ENCODE results near the gene ARHGAP15. TPM values are rescaled to one million over a fixed set of nuclear protein-coding genes. Genes with fewer than 3 reads are reported as not detected.

Gene ARHGAP15
- polyA plus RNA-seq, 1 donor from 2014 or later, result 0.30 TPM

DNA sequence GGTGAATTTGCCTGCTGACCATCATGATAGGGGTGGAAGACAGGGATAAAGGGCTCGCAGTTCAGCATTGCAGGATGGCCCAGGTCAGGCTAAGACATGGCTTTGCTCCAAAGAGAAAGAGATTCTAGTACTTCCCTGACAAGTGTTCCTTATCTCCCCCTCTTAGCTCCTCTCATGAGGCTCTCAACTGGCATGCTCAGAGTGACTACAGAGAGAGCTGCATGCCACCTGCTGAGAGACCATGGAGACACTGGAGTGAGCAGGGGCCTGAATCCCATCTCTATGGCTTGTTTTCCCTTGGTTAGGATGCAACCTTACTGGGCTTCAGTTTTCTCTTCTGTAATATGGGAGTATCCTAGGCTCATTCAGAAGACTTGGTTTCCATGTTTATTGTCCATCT is 94.3 kb downstream of the ARHGAP15 start:
- H3K4me2 ChIP-seq (ENCODE audit: low read length), result no peak overlapping the region
- H3K27me3 ChIP-seq (ENCODE audit: insufficient read depth, low read depth, low read length), result no peaks in the 10 kb centered on the region

DNA sequence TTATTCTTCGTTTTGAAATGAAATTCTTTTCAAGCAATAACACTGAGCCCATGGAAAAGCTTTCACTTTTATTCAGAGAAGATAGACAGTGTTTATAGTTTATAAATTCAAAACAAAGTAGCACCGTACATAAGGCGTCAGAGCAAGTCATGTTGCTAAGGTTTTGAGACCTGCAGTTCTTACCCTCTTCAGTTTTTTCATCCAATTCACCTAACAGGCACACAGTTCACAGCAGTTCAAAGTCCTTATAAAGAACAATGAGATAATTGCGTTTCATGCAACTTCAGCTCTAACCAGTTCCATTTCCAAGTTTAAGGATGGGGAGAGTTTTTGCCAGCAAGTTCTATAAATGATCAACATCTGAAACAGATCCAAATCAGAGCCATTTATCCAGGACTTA is 96.7 kb downstream of the ARHGAP15 start:
- H2AFZ ChIP-seq (ENCODE audit: low read depth, low read length), result no peak overlapping the region

More for the DNA sequence above, 94.3 kb downstream of the ARHGAP15 start:
- Histone ChIP-seq H3K36me3 (ENCODE audit: insufficient read depth, low read length) (no peaks in the 10 kb centered on the region), H3K4me3 (ENCODE audit: low read length) (no peak overlapping the region), H3K9me3 (ENCODE audit: low read length) (no peaks in the 10 kb centered on the region), H4K20me1 (ENCODE audit: insufficient read depth) (no peaks in the 10 kb centered on the region), H3K27ac (ENCODE audit: low read length) (no peak overlapping the region), H3K9ac (ENCODE audit: low read length) (no peak overlapping the region), H3K9me2 (ENCODE audit: insufficient read depth, low read length) (no peaks in the 10 kb centered on the region), H2AFZ (ENCODE audit: low read depth, low read length) (no peak overlapping the region), H3K79me2 (replicated peaks; ENCODE audit: insufficient read depth, low read length) (no peaks in the 10 kb centered on the region), H3F3A (ENCODE audit: insufficient read depth, low read length, poor library complexity, severe bottlenecking) (no peaks in the 10 kb centered on the region)
- no peak for TF ChIP-seq TAF1 (IDR thresholded peaks at IDR 0.05; ENCODE audit: low read depth)
- TF ChIP-seq, protein P1, sequence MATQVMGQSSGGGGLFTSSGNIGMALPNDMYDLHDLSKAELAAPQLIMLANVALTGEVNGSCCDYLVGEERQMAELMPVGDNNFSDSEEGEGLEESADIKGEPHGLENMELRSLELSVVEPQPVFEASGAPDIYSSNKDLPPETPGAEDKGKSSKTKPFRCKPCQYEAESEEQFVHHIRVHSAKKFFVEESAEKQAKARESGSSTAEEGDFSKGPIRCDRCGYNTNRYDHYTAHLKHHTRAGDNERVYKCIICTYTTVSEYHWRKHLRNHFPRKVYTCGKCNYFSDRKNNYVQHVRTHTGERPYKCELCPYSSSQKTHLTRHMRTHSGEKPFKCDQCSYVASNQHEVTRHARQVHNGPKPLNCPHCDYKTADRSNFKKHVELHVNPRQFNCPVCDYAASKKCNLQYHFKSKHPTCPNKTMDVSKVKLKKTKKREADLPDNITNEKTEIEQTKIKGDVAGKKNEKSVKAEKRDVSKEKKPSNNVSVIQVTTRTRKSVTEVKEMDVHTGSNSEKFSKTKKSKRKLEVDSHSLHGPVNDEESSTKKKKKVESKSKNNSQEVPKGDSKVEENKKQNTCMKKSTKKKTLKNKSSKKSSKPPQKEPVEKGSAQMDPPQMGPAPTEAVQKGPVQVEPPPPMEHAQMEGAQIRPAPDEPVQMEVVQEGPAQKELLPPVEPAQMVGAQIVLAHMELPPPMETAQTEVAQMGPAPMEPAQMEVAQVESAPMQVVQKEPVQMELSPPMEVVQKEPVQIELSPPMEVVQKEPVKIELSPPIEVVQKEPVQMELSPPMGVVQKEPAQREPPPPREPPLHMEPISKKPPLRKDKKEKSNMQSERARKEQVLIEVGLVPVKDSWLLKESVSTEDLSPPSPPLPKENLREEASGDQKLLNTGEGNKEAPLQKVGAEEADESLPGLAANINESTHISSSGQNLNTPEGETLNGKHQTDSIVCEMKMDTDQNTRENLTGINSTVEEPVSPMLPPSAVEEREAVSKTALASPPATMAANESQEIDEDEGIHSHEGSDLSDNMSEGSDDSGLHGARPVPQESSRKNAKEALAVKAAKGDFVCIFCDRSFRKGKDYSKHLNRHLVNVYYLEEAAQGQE (IDR thresholded peaks at IDR 0.05; ENCODE audit: borderline replicate concordance), result no peak
- no peak for TF ChIP-seq POLR2AphosphoS5 (IDR thresholded peaks at IDR 0.05)
- no peak for TF ChIP-seq EP300 (conservative IDR thresholded peaks at IDR 0.05; ENCODE audit: poor library complexity, severe bottlenecking)
- no peak for TF ChIP-seq MXI1 (conservative IDR thresholded peaks at IDR 0.05; ENCODE audit: poor library complexity, severe bottlenecking)
- TF ChIP-seq, protein P2, sequence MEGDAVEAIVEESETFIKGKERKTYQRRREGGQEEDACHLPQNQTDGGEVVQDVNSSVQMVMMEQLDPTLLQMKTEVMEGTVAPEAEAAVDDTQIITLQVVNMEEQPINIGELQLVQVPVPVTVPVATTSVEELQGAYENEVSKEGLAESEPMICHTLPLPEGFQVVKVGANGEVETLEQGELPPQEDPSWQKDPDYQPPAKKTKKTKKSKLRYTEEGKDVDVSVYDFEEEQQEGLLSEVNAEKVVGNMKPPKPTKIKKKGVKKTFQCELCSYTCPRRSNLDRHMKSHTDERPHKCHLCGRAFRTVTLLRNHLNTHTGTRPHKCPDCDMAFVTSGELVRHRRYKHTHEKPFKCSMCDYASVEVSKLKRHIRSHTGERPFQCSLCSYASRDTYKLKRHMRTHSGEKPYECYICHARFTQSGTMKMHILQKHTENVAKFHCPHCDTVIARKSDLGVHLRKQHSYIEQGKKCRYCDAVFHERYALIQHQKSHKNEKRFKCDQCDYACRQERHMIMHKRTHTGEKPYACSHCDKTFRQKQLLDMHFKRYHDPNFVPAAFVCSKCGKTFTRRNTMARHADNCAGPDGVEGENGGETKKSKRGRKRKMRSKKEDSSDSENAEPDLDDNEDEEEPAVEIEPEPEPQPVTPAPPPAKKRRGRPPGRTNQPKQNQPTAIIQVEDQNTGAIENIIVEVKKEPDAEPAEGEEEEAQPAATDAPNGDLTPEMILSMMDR (IDR thresholded peaks at IDR 0.05; ENCODE audit: poor library complexity, severe bottlenecking), result no peak
- TF ChIP-seq SMC3 (conservative IDR thresholded peaks at IDR 0.05; ENCODE audit: poor library complexity), result no peak
- TF ChIP-seq EZH2 (IDR thresholded peaks at IDR 0.05; ENCODE audit: borderline replicate concordance, insufficient read depth, low read length, poor library complexity, severe bottlenecking), result no peak
- TF ChIP-seq RAD21 (conservative IDR thresholded peaks at IDR 0.05), result no peak

More for the DNA sequence above, 96.7 kb downstream of the ARHGAP15 start:
- Histone ChIP-seq H3K27me3 (ENCODE audit: insufficient read depth, low read depth, low read length) (peaks cover 5% of the 10 kb centered on the region), H4K20me1 (ENCODE audit: insufficient read depth) (no peaks in the 10 kb centered on the region), H3K27ac (ENCODE audit: low read length) (no peak overlapping the region), H3K4me3 (ENCODE audit: low read length) (no peak overlapping the region), H3K79me2 (replicated peaks; ENCODE audit: insufficient read depth, low read length) (no peaks in the 10 kb centered on the region), H3K9me3 (ENCODE audit: low read length) (no peaks in the 10 kb centered on the region), H3K36me3 (ENCODE audit: insufficient read depth, low read length) (no peaks in the 10 kb centered on the region), H3K9me2 (ENCODE audit: insufficient read depth, low read length) (no peaks in the 10 kb centered on the region), H3K9ac (ENCODE audit: low read length) (no peak overlapping the region), H3K4me2 (ENCODE audit: low read length) (no peak overlapping the region), H3F3A (ENCODE audit: insufficient read depth, low read length, poor library complexity, severe bottlenecking) (no peaks in the 10 kb centered on the region)
- TF ChIP-seq SMC3 (conservative IDR thresholded peaks at IDR 0.05; ENCODE audit: poor library complexity) (no peak), EP300 (conservative IDR thresholded peaks at IDR 0.05; ENCODE audit: poor library complexity, severe bottlenecking) (no peak)
- TF ChIP-seq, protein P2 (IDR thresholded peaks at IDR 0.05; ENCODE audit: poor library complexity, severe bottlenecking), result no peak
- TF ChIP-seq, protein P1 (IDR thresholded peaks at IDR 0.05; ENCODE audit: borderline replicate concordance), result no peak
